ENCODE measurements around the gene C6orf62.

The C6orf62 gene

DNA sequence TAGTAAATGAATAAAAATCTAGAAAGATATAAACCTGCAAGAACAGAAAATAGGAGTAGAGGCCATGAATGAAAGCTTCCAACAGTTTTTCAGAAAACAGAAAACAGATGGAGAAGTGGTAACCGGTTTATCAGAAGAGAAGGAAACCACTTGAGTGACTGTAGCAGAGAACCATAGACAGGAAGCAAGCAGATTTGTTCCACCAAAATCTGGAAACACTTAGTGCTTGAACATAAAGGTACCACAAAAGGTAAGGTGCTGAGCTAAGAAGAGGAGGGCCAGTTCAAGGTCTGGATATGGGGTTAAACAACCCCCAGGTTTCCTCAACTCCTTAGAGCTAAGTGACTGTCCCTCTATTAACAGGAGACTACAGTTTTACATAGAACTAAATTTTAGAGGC is 63.7 kb downstream of the C6orf62 start:
- DNase-seq (ENCODE audit: low spot score in 2 of 2) (no peak), ATAC-seq (no peak)
- Mint-ChIP-seq H3K27ac (peak overlapping the region; percentile 60), H3K4me1 (peaks cover 12% of the 10 kb centered on the region), H3K36me3 (peaks cover 85% of the 10 kb centered on the region), H3K9me3 (no peaks in the 10 kb centered on the region), H3K4me3 (no peak overlapping the region)
